H9 (cell line): ENCODE data around the gene MGME1. TPM values are rescaled to one million over a fixed set of nuclear protein-coding genes. Genes with fewer than 3 reads are reported as not detected.

ENCODE experiments used
- DNase-seq: peaks from one replicate; pipeline ENCODE4 v3.0.0-alpha.2; 2017
- H2AFZ ChIP-seq: one replicate; pipeline ENCODE4 v1.6.1; 2013; ENCODE audit warnings: mild to moderate bottlenecking, low read length, control low read depth, moderate library complexity
- H2AK5ac ChIP-seq: 2 replicates; pipeline ENCODE4 v1.6.1; 2013; ENCODE audit warnings: low read length, control low read depth, mixed read lengths; ENCODE audit not compliant: insufficient read length
- H2BK120ac ChIP-seq: one replicate; pipeline ENCODE4 v1.6.1; 2013; ENCODE audit warnings: low read depth, mild to moderate bottlenecking, low read length, control low read depth, inconsistent platforms; ENCODE audit not compliant: poor library complexity, severe bottlenecking
- H2BK12ac ChIP-seq: 2 replicates; pipeline ENCODE4 v1.6.1; 2013; ENCODE audit warnings: low read length, control low read depth, mixed read lengths, low read depth; ENCODE audit not compliant: insufficient read length
- H2BK15ac ChIP-seq: 2 replicates; pipeline ENCODE4 v1.6.1; 2013; ENCODE audit warnings: low read depth, low read length, control low read depth
- H2BK20ac ChIP-seq: one replicate; pipeline ENCODE4 v1.6.1; 2013; ENCODE audit warnings: low read depth, mild to moderate bottlenecking, low read length, control low read depth, inconsistent platforms; ENCODE audit not compliant: poor library complexity, severe bottlenecking
- H2BK5ac ChIP-seq: 2 replicates; pipeline ENCODE4 v1.6.1; 2013; ENCODE audit warnings: low read length, control low read depth, mixed read lengths; ENCODE audit not compliant: insufficient read length
- H3K14ac ChIP-seq: 2 replicates; pipeline ENCODE4 v1.6.1; 2013; ENCODE audit warnings: low read length, control low read depth; ENCODE audit not compliant: insufficient read depth
- H3K18ac ChIP-seq: 2 replicates; pipeline ENCODE4 v1.6.1; 2013; ENCODE audit warnings: low read depth, mild to moderate bottlenecking, mixed read lengths, low read length, control low read depth; ENCODE audit not compliant: insufficient read length
- H3K23ac ChIP-seq: 2 replicates; pipeline ENCODE4 v1.6.1; 2013; ENCODE audit warnings: low read length, control low read depth, mixed read lengths, low read depth; ENCODE audit not compliant: insufficient read length
- H3K23me2 ChIP-seq: 2 replicates; pipeline ENCODE4 v1.6.1; 2013; ENCODE audit warnings: low read depth, mild to moderate bottlenecking, mixed read lengths, low read length, control low read depth; ENCODE audit not compliant: insufficient read length, poor library complexity, severe bottlenecking
- H3K27ac ChIP-seq: 2 replicates; pipeline ENCODE4 v1.5.1; 2013; ENCODE audit warnings: low read length, control low read depth, mixed read lengths, low read depth; ENCODE audit not compliant: insufficient read length
- H3K27me3 ChIP-seq: 2 replicates; pipeline ENCODE4 v1.6.1; 2013; ENCODE audit warnings: low read length, control low read depth, inconsistent platforms; ENCODE audit not compliant: insufficient read depth
- H3K4ac ChIP-seq: 2 replicates; pipeline ENCODE4 v1.6.1; 2013; ENCODE audit warnings: low read depth, mild to moderate bottlenecking, control low read depth, inconsistent platforms, low read length, moderate library complexity
- H3K4me1 ChIP-seq: 2 replicates; pipeline ENCODE4 v1.6.1; 2013; ENCODE audit warnings: low read length, control low read depth, inconsistent platforms; ENCODE audit not compliant: insufficient read depth
- H3K4me2 ChIP-seq: 2 replicates; pipeline ENCODE4 v1.6.1; 2013; ENCODE audit warnings: low read length, control low read depth, mixed read lengths; ENCODE audit not compliant: insufficient read length, insufficient read depth
- H3K56ac ChIP-seq: 2 replicates; pipeline ENCODE4 v1.6.1; 2013; ENCODE audit warnings: low read depth, mild to moderate bottlenecking, mixed read lengths, low read length, control low read depth; ENCODE audit not compliant: insufficient read length
- H3K79me1 ChIP-seq: 2 replicates; pipeline ENCODE4 v1.6.1; 2013; ENCODE audit warnings: low read depth, mild to moderate bottlenecking, moderate library complexity, low read length, control low read depth, inconsistent platforms; ENCODE audit not compliant: insufficient read depth, poor library complexity, severe bottlenecking
- H3K79me2 ChIP-seq: 2 replicates; pipeline ENCODE4 v1.6.1; 2013; ENCODE audit warnings: low read length, control low read depth, inconsistent platforms; ENCODE audit not compliant: insufficient read depth
- H3K9ac ChIP-seq: 2 replicates; pipeline ENCODE4 v1.6.1; 2013; ENCODE audit warnings: low read length, control low read depth, mixed read lengths; ENCODE audit not compliant: insufficient read length; ENCODE audit errors: extremely low read depth
- H3K9me3 ChIP-seq: one replicate; pipeline ENCODE4 v1.6.1; 2013; ENCODE audit warnings: low read depth, low read length, inconsistent platforms; ENCODE audit not compliant: control insufficient read depth
- H3T11ph ChIP-seq: one replicate; pipeline ENCODE4 v1.6.1; 2013; ENCODE audit warnings: mild to moderate bottlenecking, low read length, control low read depth, inconsistent platforms
- H4K20me1 ChIP-seq: one replicate; pipeline ENCODE4 v1.6.1; 2013; ENCODE audit not compliant: control insufficient read depth, insufficient read length, insufficient read depth
- H4K5ac ChIP-seq: 2 replicates; pipeline ENCODE4 v1.6.1; 2013; ENCODE audit warnings: low read depth, mild to moderate bottlenecking, mixed read lengths, low read length, control low read depth; ENCODE audit not compliant: insufficient read length
- H4K8ac ChIP-seq: replicated peaks from 2 replicates; pipeline ENCODE4 v1.6.1; 2013; ENCODE audit warnings: low read length, control low read depth, mixed read lengths, low read depth; ENCODE audit not compliant: insufficient read length
- H4K91ac ChIP-seq: 2 replicates; pipeline ENCODE4 v1.6.1; 2013; ENCODE audit warnings: low read depth, mild to moderate bottlenecking, moderate library complexity, mixed read lengths, low read length, control low read depth; ENCODE audit not compliant: insufficient read length
- H3K27ac Mint-ChIP-seq, 3 experiments: 2 replicates in 2 of 3; 3 replicates in 1 of 3; pipeline ENCODE4 v1.8.0; 2020 to 2021; ENCODE audit warnings: mixed read lengths in 3 of 3, mild to moderate bottlenecking in 1 of 3, moderate library complexity in 1 of 3
- H3K27me3 Mint-ChIP-seq: 2 replicates; pipeline ENCODE4 v1.8.0; 2021; ENCODE audit warnings: low read depth, mild to moderate bottlenecking, moderate library complexity, mixed read lengths
- H3K36me3 Mint-ChIP-seq, 3 experiments: 2 replicates in 2 of 3; 3 replicates in 1 of 3; pipeline ENCODE4 v1.8.0; 2020 to 2021; ENCODE audit warnings: low read depth in 3 of 3, mixed read lengths in 3 of 3; ENCODE audit not compliant: insufficient read depth in 1 of 3
- H3K4me1 Mint-ChIP-seq, 2 experiments: 2 replicates each; pipeline ENCODE4 v1.8.0; 2020; ENCODE audit warnings: mixed read lengths in 2 of 2
- H3K4me3 Mint-ChIP-seq, 2 experiments: 2 replicates in 1 of 2; 3 replicates in 1 of 2; pipeline ENCODE4 v1.8.0; 2020 to 2021; ENCODE audit warnings: mild to moderate bottlenecking in 2 of 2, mixed read lengths in 2 of 2, moderate library complexity in 1 of 2
- H3K9me3 Mint-ChIP-seq, 2 experiments: 2 replicates in 1 of 2; 3 replicates in 1 of 2; pipeline ENCODE4 v1.8.0; 2020; ENCODE audit warnings: mild to moderate bottlenecking in 2 of 2, mixed read lengths in 2 of 2, moderate library complexity in 1 of 2
- WGBS: extraction: QIAGEN DNeasy Blood & Tissue Kit; methylation state at CpG from one replicate; pipeline ENCODE4 v1.1.7; 2013; ENCODE audit warnings: missing lambda C conversion rate, low lambda C conversion rate, mixed read lengths; ENCODE audit not compliant: insufficient read length; ENCODE audit errors: extremely low coverage; 5-methylcytosine and 5-hydroxymethylcytosine counted together
- total RNA-seq: library from RNA; stranded (reverse); gene quantifications from 2 replicates; pipeline ENCODE4 v1.2.1, GENCODE V29; 2021
- TF ChIP-seq, protein P1 (sequence below): fragments of 200-600 bp; sonication (generic); conservative IDR thresholded peaks from 3 replicates; pipeline ENCODE4 v1.8.0; 2021; ENCODE audit warnings: antibody characterized with exemption, mild to moderate bottlenecking

The MGME1 gene
- total RNA-seq, 1 experiment from 2014 or later = 48.9 TPM

DNA sequence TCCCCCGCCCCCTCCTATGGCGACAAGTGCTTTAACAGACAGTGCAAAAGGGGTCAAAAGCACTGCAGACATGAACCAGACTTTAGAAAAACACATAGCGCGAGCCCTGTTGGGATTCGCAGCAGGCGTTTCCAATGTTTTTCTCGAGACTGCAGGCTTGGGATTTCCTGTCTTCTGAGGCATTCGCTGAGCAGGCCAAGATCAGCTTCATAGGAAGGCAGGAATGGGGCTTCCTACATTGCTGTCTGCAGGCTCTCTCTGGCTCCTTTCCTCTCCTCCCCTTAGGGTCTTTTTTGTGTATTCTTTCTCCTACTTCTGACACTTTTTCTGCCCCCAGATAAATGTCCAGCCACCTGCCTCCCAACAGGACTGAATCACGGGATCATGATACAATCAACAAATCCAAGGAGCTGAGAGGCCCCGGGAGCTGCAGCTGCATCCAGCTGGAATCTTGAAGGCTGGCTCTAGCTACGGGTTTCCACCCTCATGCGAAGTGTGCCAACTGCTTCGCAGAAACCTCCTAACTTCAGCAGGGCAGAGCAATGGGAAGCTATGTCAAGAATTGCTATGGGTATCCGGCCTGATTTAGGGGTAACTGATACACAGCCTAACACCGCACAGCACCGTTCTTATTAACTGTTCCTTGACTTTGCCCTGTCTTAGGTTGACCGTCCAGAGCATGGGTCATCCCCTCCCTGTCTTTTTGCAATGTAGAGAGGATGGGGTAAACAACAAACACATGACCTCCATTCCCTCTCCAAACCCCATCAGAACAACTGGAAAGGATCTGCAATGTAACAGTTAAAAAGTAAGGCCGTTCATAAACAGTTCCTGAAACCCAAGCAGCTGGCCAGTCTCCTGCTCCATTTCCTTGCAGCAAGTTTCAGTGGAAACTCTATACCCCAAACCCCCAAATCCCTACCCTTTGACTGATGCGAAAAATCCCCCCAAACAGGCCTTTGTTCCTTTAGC lies 31.8 kb upstream of the MGME1 start:
- H3K27ac ChIP-seq = no peak overlapping the region
- no peak overlapping the region for H3K9ac ChIP-seq
- Mint-ChIP-seq H3K27me3 (peaks cover 39% of the 10 kb centered on the region), H3K27ac (peak overlapping the region in 2 of 3 experiments; percentile 49 to 62; a peak in 3 of 7 replicates), H3K4me3 (0 out of 5 replicates have a peak overlapping the region, but pooled peaks of 1 of the 2 experiments have one; percentile 19), H3K36me3 (peaks cover 4 to 17% (median 8%) of the 10 kb centered on the region in 3 experiments; a peak in 6 of 7 replicates), H3K4me1 (peaks cover 63 to 73% of the 10 kb centered on the region in 2 experiments), H3K9me3 (0 out of 5 replicates have a peak, but pooled peaks cover 0 to 3% of the 10 kb centered on the region in 2 experiments)
- no peak overlapping the region for H4K8ac ChIP-seq
- H4K91ac ChIP-seq = no peak overlapping the region
- no peak overlapping the region for H4K5ac ChIP-seq
- DNase-seq = no peak
- H3K23ac ChIP-seq = no peak overlapping the region
- no peak overlapping the region for H2BK120ac ChIP-seq
- H3K23me2 ChIP-seq = no peaks in the 10 kb centered on the region
- H3K56ac ChIP-seq = no peak overlapping the region
- H3K79me1 ChIP-seq = no peaks in the 10 kb centered on the region
- H2AFZ ChIP-seq = no peak overlapping the region
- no peaks in the 10 kb centered on the region; the same call in 1 of the 2 replicates for H3K27me3 ChIP-seq
- no peak overlapping the region for H2BK20ac ChIP-seq
- H2BK12ac ChIP-seq = no peak overlapping the region
- H4K20me1 ChIP-seq = peaks cover 2% of the 10 kb centered on the region
- H3K79me2 ChIP-seq = no peaks in the 10 kb centered on the region
- H2BK15ac ChIP-seq = no peak overlapping the region
- no peaks in the 10 kb centered on the region for H3K9me3 ChIP-seq
- no peak overlapping the region for H3K4me2 ChIP-seq
- H3T11ph ChIP-seq = no peak overlapping the region
- WGBS = no CpG with 5 or more reads among the region's 19 CpGs
- H2BK5ac ChIP-seq = no peak overlapping the region
- peaks cover 7% of the 10 kb centered on the region; the same call in 1 of the 2 replicates for H3K4me1 ChIP-seq
- H3K4ac ChIP-seq = no peak overlapping the region
- no peak overlapping the region for H3K14ac ChIP-seq
- no peak overlapping the region for H3K18ac ChIP-seq
- TF ChIP-seq, protein P1, sequence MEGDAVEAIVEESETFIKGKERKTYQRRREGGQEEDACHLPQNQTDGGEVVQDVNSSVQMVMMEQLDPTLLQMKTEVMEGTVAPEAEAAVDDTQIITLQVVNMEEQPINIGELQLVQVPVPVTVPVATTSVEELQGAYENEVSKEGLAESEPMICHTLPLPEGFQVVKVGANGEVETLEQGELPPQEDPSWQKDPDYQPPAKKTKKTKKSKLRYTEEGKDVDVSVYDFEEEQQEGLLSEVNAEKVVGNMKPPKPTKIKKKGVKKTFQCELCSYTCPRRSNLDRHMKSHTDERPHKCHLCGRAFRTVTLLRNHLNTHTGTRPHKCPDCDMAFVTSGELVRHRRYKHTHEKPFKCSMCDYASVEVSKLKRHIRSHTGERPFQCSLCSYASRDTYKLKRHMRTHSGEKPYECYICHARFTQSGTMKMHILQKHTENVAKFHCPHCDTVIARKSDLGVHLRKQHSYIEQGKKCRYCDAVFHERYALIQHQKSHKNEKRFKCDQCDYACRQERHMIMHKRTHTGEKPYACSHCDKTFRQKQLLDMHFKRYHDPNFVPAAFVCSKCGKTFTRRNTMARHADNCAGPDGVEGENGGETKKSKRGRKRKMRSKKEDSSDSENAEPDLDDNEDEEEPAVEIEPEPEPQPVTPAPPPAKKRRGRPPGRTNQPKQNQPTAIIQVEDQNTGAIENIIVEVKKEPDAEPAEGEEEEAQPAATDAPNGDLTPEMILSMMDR = no peak
- no peak overlapping the region for H2AK5ac ChIP-seq
